K562 treated with DMSO at 1 percent for 24 hours (cell line): ENCODE results near the gene HDAC11. TPM values are rescaled to one million over a fixed set of nuclear protein-coding genes. Genes with fewer than 3 reads are reported as not detected.

ENCODE experiments used
- total RNA-seq: library from RNA; unstranded; fragments of 300-600 nt; gene quantifications from 2 replicates; pipeline ENCODE4 v1.2.3, GENCODE V29; 2022; ENCODE audit warnings: low read depth; ENCODE audit not compliant: insufficient read depth

Gene HDAC11
- total RNA-seq = 13.9 and 14.1 TPM in 2 replicates

GRCh38 chr3:13479582-13480339 lies at the start of gene HDAC11:
TSS of gene HDAC11 (plus strand) at chr3:13480306. CDS start at chr3:13480348, 42 bp downstream.

GRCh38 chr3:13548696-13549622 lies 68.9 kb downstream of the HDAC11 start, which contains the start of gene FBLN2:
TSS of gene FBLN2 (plus strand) at chr3:13549125. CDS start at chr3:13570356, 21,231 bp downstream.

Other genes starting within 250 kb of the HDAC11 start
- 113 and 117 TPM in 2 replicates for gene NUP210, start 60.0 kb upstream of the HDAC11 start, total RNA-seq
- gene FBLN2, start 68.8 kb downstream of the HDAC11 start, total RNA-seq = 0.34 and 0.86 TPM in 2 replicates